Measurements from ENCODE around the gene ARL9.

ARL9 gene, protein sequence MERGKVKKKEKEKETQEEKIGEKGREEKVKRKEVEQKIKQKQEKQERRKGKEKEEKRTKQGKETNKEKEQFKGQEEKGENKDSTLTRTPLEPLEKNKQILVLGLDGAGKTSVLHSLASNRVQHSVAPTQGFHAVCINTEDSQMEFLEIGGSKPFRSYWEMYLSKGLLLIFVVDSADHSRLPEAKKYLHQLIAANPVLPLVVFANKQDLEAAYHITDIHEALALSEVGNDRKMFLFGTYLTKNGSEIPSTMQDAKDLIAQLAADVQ

GRCh38 chr4:56505269-56506130 is at the start of gene ARL9:
ARL9 (plus strand) TSS chr4:56505791; CDS start chr4:56505863, 72 bp downstream.
- TF ChIP-seq, protein P1, sequence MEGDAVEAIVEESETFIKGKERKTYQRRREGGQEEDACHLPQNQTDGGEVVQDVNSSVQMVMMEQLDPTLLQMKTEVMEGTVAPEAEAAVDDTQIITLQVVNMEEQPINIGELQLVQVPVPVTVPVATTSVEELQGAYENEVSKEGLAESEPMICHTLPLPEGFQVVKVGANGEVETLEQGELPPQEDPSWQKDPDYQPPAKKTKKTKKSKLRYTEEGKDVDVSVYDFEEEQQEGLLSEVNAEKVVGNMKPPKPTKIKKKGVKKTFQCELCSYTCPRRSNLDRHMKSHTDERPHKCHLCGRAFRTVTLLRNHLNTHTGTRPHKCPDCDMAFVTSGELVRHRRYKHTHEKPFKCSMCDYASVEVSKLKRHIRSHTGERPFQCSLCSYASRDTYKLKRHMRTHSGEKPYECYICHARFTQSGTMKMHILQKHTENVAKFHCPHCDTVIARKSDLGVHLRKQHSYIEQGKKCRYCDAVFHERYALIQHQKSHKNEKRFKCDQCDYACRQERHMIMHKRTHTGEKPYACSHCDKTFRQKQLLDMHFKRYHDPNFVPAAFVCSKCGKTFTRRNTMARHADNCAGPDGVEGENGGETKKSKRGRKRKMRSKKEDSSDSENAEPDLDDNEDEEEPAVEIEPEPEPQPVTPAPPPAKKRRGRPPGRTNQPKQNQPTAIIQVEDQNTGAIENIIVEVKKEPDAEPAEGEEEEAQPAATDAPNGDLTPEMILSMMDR (IDR thresholded peaks at IDR 0.05; ENCODE audit: low read length, missing control alignments): no peak
- H3K4me3 ChIP-seq (replicated peaks; ENCODE audit: low read depth, low read length): peak within 1 kb of the TSS; percentile 67
- peak; percentile 52 for DNase-seq (ENCODE audit: low read depth)

- TF ChIP-seq, protein P1 (IDR thresholded peaks at IDR 0.05; ENCODE audit: low read length, missing control alignments): no peak
- no peak overlapping the region for H3K4me3 ChIP-seq (replicated peaks; ENCODE audit: low read depth, low read length)
- DNase-seq (ENCODE audit: low read depth): no peak
These were observed 45.5 kb upstream of the ARL9 start for GRCh38 chr4:56460085-56460484.

- no peak overlapping the region for H3K4me3 ChIP-seq (replicated peaks; ENCODE audit: low read depth, low read length)
- no peak for DNase-seq (ENCODE audit: low read depth)
- TF ChIP-seq, protein P1 (IDR thresholded peaks at IDR 0.05; ENCODE audit: low read length, missing control alignments): no peak
These were observed 43.4 kb upstream of the ARL9 start for GRCh38 chr4:56462157-56462556.

DNA sequence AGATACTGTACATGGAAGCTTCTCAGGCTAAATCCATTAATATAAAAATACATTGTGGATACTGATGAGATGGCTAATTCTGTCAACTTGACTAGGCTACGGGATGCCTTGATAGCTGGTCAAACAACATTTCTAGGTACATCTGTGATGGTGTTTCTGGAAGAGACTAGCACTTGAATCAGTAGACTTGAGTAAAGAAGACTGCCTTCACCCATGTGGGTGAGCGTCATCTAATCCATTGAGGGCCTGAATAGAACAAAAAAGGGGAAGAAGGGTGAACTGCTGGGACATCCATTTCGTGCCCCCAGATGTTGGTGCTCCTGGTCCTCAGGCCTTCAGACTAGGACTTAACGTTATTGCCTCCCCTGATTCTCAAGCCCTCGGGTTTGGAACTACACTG is 41.9 kb upstream of the ARL9 start:
- TF ChIP-seq, protein P1 (IDR thresholded peaks at IDR 0.05; ENCODE audit: low read length, missing control alignments): no peak
- no peak for DNase-seq (ENCODE audit: low read depth)
- H3K4me3 ChIP-seq (replicated peaks; ENCODE audit: low read depth, low read length): no peak overlapping the region

DNA sequence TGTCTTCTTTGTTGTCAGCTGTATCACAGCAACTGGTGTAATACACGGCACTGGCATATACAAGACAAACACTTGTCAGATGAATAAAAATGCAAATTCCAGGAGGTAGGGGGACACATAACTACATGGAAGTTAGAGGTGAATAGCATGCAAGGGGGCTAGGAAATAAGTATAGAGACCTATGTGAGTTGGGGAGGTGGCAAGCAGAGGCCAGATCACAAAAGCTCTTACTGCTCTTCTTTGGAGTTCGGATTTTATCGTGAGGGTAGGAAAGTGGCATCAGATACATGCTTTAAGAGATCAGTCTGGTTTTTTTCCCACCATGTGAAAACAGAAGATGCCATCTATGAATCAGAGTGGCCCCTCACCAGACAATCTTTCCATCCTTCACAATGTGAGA is 41.0 kb upstream of the ARL9 start:
- no peak overlapping the region for H3K4me3 ChIP-seq (replicated peaks; ENCODE audit: low read depth, low read length)
- TF ChIP-seq, protein P1 (IDR thresholded peaks at IDR 0.05; ENCODE audit: low read length, missing control alignments): no peak
- DNase-seq (ENCODE audit: low read depth): no peak

DNA sequence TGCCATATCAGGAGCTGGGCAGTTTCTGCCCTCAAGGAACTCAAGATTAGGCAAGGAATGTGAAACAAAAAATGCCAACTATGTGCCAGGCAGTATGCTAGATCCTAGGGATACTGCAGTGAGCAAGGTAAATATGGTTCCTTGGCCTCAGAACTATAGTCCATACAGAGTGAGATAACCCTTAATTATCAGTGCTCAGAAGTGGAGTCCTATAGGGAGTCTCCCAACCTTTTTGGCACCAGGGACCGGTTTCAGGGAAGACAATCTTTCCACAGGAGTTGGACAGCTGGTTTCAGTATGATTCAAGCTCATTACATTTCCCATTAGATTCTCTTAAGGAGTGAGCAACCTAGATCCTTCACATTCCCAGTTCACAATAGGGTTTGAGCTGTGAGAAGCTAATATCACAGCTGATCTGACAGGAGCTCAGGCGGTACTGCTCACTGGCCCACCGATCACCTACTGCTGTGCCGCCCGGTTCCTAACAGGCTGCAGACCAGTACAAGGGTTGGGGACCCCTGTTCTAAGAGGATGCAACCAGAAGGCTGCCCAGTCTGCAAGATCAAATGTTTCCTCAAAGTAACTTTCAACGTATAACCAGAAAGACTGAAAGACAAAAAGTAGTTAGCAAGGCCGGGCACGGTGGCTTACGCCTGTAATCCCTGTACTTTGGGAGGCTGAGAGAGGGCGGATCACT is 39.8 kb upstream of the ARL9 start:
- TF ChIP-seq, protein P1 (IDR thresholded peaks at IDR 0.05; ENCODE audit: low read length, missing control alignments): no peak
- DNase-seq (ENCODE audit: low read depth): peak; percentile 32
- H3K4me3 ChIP-seq (replicated peaks; ENCODE audit: low read depth, low read length): peak overlapping the region; percentile 99

DNA sequence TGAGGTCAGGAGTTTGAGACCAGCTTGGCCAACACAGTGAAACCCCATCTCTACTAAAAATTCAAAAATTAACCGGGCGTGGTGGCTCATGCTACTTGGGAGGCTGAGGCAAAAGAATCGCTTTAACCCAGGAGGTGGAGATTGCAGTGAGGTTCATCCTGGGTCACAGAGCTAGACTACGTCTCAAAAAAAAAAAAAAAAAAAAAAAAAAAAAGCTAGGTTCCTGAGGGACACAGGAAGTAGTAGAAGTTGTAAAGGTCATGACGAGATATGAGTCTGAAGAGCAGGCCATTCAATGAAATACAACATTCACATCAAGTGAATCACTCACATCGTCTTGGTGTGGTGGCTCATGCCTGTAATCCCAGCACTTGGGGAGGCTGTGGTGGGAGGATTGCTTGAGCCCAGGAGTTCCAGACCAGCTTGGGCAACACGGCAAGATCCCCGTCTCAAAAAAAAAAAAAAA is 39.3 kb upstream of the ARL9 start:
- peak; percentile 52 for DNase-seq (ENCODE audit: low read depth)

More for the DNA sequence above, 39.3 kb upstream of the ARL9 start:
- peak overlapping the region; percentile 99 for H3K4me3 ChIP-seq (replicated peaks; ENCODE audit: low read depth, low read length)
